ENCODE measurements around the gene VTN.

VTN gene

GRCh38 chr17:28405632-28406472 lies 35.7 kb upstream of the VTN start, which contains the start of gene SLC46A1:
SLC46A1 (minus strand) TSS chr17:28406212; CDS start chr17:28406114, 98 bp downstream.
- Histone ChIP-seq H3K9me3 (ENCODE audit: control insufficient read depth, low read length) (no peaks in the 10 kb centered on the region), H2AFZ (peak within 1 kb of the TSS; percentile 89), H3K27ac (peak within 1 kb of the TSS; percentile 8), H3K36me3 (ENCODE audit: control insufficient read depth, insufficient read depth, low read length) (no peaks in the 10 kb centered on the region), H3K4me3 (ENCODE audit: low read depth, low read length) (peak within 1 kb of the TSS; percentile 73), H3K9ac (peak within 1 kb of the TSS; percentile 57), H3K4me1 (peaks cover 13% of the 10 kb centered on the region), H3K79me2 (no peaks in the 10 kb centered on the region), H3K4me2 (ENCODE audit: low read length) (peak within 1 kb of the TSS; percentile 85), H3K27me3 (ENCODE audit: control insufficient read depth, insufficient read depth, low read length) (no peaks in the 10 kb centered on the region)
- TF ChIP-seq CTCF (IDR thresholded peaks at IDR 0.05), result peak; percentile 6

- H3K79me2 ChIP-seq, result no peaks in the 10 kb centered on the region
- H3K27ac ChIP-seq, result no peak overlapping the region
- H3K9ac ChIP-seq, result no peak overlapping the region
- peak overlapping the region; percentile 73 for H3K4me3 ChIP-seq (ENCODE audit: low read depth, low read length)
- no peaks in the 10 kb centered on the region for H3K36me3 ChIP-seq (ENCODE audit: control insufficient read depth, insufficient read depth, low read length)
- no peak overlapping the region for H2AFZ ChIP-seq
- H3K27me3 ChIP-seq (ENCODE audit: control insufficient read depth, insufficient read depth, low read length), result no peaks in the 10 kb centered on the region
- TF ChIP-seq CTCF (IDR thresholded peaks at IDR 0.05), result no peak
- H3K9me3 ChIP-seq (ENCODE audit: control insufficient read depth, low read length), result no peaks in the 10 kb centered on the region
- peaks cover 13% of the 10 kb centered on the region for H3K4me1 ChIP-seq
- H3K4me2 ChIP-seq (ENCODE audit: low read length), result peak overlapping the region; percentile 85
These were observed 34.9 kb upstream of the VTN start for GRCh38 chr17:28404812-28405570.

GRCh38 chr17:28404461-28404811 lies 34.3 kb upstream of the VTN start:
- Histone ChIP-seq H3K79me2 (no peaks in the 10 kb centered on the region), H3K36me3 (ENCODE audit: control insufficient read depth, insufficient read depth, low read length) (no peaks in the 10 kb centered on the region), H3K27ac (no peak overlapping the region), H2AFZ (no peak overlapping the region), H3K9me3 (ENCODE audit: control insufficient read depth, low read length) (no peaks in the 10 kb centered on the region), H3K27me3 (ENCODE audit: control insufficient read depth, insufficient read depth, low read length) (no peaks in the 10 kb centered on the region), H3K4me2 (ENCODE audit: low read length) (peak overlapping the region; percentile 85), H3K4me1 (peaks cover 13% of the 10 kb centered on the region), H3K9ac (no peak overlapping the region), H3K4me3 (ENCODE audit: low read depth, low read length) (no peak overlapping the region)
- no peak for TF ChIP-seq CTCF (IDR thresholded peaks at IDR 0.05)

GRCh38 chr17:28404007-28404406 lies 33.9 kb upstream of the VTN start:
- no peaks in the 10 kb centered on the region for H3K36me3 ChIP-seq (ENCODE audit: control insufficient read depth, insufficient read depth, low read length)
- H3K79me2 ChIP-seq, result no peaks in the 10 kb centered on the region
- H3K9me3 ChIP-seq (ENCODE audit: control insufficient read depth, low read length), result no peaks in the 10 kb centered on the region
- TF ChIP-seq CTCF (IDR thresholded peaks at IDR 0.05), result no peak
- H3K4me3 ChIP-seq (ENCODE audit: low read depth, low read length), result no peak overlapping the region
- no peak overlapping the region for H3K27ac ChIP-seq
- H3K27me3 ChIP-seq (ENCODE audit: control insufficient read depth, insufficient read depth, low read length), result no peaks in the 10 kb centered on the region
- H3K4me2 ChIP-seq (ENCODE audit: low read length), result no peak overlapping the region
- H2AFZ ChIP-seq, result no peak overlapping the region
- peaks cover 13% of the 10 kb centered on the region for H3K4me1 ChIP-seq
- no peak overlapping the region for H3K9ac ChIP-seq
